Brain microvascular endothelial cell (primary cell): ENCODE measurements around the gene RAPGEF2.

Experiments
- DNase-seq: peaks from one replicate; pipeline ENCODE4 v3.0.0-alpha.2; 2020
- H3K27ac ChIP-seq: fragments of 250-450 bp; sonication (Bioruptor Pico); 2 replicates; pipeline ENCODE4 v1.5.1; 2020; ENCODE audit warnings: mild to moderate bottlenecking, moderate library complexity
- H3K27me3 ChIP-seq: fragments of 250-450 bp; sonication (Bioruptor Pico); replicated peaks from 2 replicates; pipeline ENCODE4 v1.5.1; 2020; ENCODE audit warnings: mild to moderate bottlenecking
- H3K36me3 ChIP-seq: fragments of 250-450 bp; sonication (Bioruptor Pico); replicated peaks from 2 replicates; pipeline ENCODE4 v1.5.1; 2020; ENCODE audit warnings: mild to moderate bottlenecking
- H3K4me3 ChIP-seq: 2 replicates; pipeline ENCODE4 v1.5.1; 2011; ENCODE audit warnings: low read depth, mild to moderate bottlenecking, control low read depth, low read length, moderate library complexity
- CTCF ChIP-seq: IDR thresholded peaks from 2 replicates; pipeline ENCODE4 v1.5.1; 2011; ENCODE audit warnings: low read depth, mild to moderate bottlenecking, moderate library complexity, low read length, control low read depth, inconsistent platforms; ENCODE audit errors: missing control alignments
- in situ Hi-C: cut with HindIII; loops from 2 replicates; pipeline ENCODE4 v1.10.0; 2017; ENCODE audit warnings: low sequenced_read_pairs, low pct_ligation_motif_present

RAPGEF2 gene

GRCh38 chr4:159097144-159097543, 5.7 kb upstream of the RAPGEF2 start:
- H3K36me3 ChIP-seq = no peaks in the 10 kb centered on the region
- in situ Hi-C loops = no loop called here
- TF ChIP-seq CTCF = no peak
- no peak for DNase-seq
- no peak overlapping the region for H3K27ac ChIP-seq
- H3K4me3 ChIP-seq = no peak overlapping the region
- H3K27me3 ChIP-seq = no peaks in the 10 kb centered on the region

GRCh38 chr4:159097785-159098184, 5.1 kb upstream of the RAPGEF2 start:
- H3K4me3 ChIP-seq = no peak overlapping the region
- TF ChIP-seq CTCF = no peak
- in situ Hi-C loops = no loop called here
- H3K27ac ChIP-seq = no peak overlapping the region
- no peaks in the 10 kb centered on the region for H3K27me3 ChIP-seq
- DNase-seq = no peak
- H3K36me3 ChIP-seq = no peaks in the 10 kb centered on the region

GRCh38 chr4:159098482-159099127, 4.3 kb upstream of the RAPGEF2 start:
- no peaks in the 10 kb centered on the region for H3K27me3 ChIP-seq
- DNase-seq = no peak
- no peak overlapping the region for H3K4me3 ChIP-seq
- no peaks in the 10 kb centered on the region for H3K36me3 ChIP-seq
- no peak for TF ChIP-seq CTCF
- in situ Hi-C loops = no loop called here
- no peak overlapping the region for H3K27ac ChIP-seq

GRCh38 chr4:159101988-159102621, 774 bp upstream of the RAPGEF2 start:
- Histone ChIP-seq H3K36me3 (no peaks in the 10 kb centered on the region), H3K4me3 (peak overlapping the region; percentile 88), H3K27ac (peak overlapping the region; percentile 81), H3K27me3 (no peaks in the 10 kb centered on the region)
- in situ Hi-C loops = no loop called here
- no peak for DNase-seq
- no peak for TF ChIP-seq CTCF

GRCh38 chr4:159103384-159103990, 608 bp downstream of the RAPGEF2 start:
- TF ChIP-seq CTCF = no peak
- Histone ChIP-seq H3K27me3 (no peaks in the 10 kb centered on the region), H3K36me3 (no peaks in the 10 kb centered on the region), H3K4me3 (peak overlapping the region; percentile 88), H3K27ac (peak overlapping the region; percentile 81)
- DNase-seq = peak; percentile 18
- in situ Hi-C loops = no loop called here
